ENCODE measurements around the gene DAGLA. TPM values are rescaled to one million over a fixed set of nuclear protein-coding genes. Genes with fewer than 3 reads are reported as not detected.
A peak's percentile ranks its signal among the peaks of the same experiment; 100 is the strongest.

DAGLA gene
- total RNA-seq, 2 experiments from 2014 or later = 0.52 to 0.73 TPM

DNA sequence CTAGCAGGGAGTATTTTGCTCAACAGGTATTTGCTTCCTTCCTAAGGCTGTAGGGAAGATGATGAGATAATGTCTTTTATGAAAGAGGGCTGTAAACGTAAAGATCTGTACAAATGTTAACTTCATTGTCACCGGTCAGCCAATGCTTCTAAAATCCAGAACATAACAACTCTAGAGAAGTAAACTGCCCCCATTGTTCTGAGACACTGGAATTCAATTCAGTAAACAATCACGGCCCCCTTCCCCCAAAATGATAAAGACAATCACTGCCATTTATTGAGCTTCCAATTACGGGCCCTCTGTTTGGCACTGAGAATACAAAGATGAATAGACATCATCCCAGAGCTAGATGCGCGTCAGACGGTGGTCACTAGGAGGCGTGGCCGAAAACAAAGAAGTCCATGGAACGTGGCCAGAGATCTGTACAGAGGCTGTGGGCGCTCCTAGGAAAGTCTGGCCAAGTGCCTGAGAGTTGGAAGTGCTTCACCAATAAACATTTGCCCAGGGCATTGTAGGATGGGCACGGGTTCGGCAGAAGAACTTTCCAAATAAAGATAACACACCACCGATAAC lies 111.6 kb downstream of the DAGLA start:
- Histone ChIP-seq H3K4me1 (ENCODE audit: insufficient read depth, low read length) (peaks cover 34% of the 10 kb centered on the region), H3K4me3 (ENCODE audit: low read length) (peak overlapping the region; percentile 87), H3K27me3 (ENCODE audit: control insufficient read depth in 1 of 2, insufficient read depth in 2 of 2, low read length in 2 of 2) (no peaks in the 10 kb centered on the region), H3K36me3 (ENCODE audit: insufficient read depth, low read length) (peaks cover 51% of the 10 kb centered on the region), H3K9me3 (ENCODE audit: control insufficient read depth in 1 of 2, insufficient read depth in 1 of 2, low read length in 2 of 2) (no peaks in the 10 kb centered on the region), H3K27ac (ENCODE audit: low read depth in 1 of 2, low read length in 2 of 2) (peak overlapping the region; percentile 93 to 97)
- DNase-seq = peak in 5 of 14 experiments; percentile 21 to 72 (median 57)
- H3K4me3 Mint-ChIP-seq = peak overlapping the region; percentile 94
- TF ChIP-seq, protein P1, sequence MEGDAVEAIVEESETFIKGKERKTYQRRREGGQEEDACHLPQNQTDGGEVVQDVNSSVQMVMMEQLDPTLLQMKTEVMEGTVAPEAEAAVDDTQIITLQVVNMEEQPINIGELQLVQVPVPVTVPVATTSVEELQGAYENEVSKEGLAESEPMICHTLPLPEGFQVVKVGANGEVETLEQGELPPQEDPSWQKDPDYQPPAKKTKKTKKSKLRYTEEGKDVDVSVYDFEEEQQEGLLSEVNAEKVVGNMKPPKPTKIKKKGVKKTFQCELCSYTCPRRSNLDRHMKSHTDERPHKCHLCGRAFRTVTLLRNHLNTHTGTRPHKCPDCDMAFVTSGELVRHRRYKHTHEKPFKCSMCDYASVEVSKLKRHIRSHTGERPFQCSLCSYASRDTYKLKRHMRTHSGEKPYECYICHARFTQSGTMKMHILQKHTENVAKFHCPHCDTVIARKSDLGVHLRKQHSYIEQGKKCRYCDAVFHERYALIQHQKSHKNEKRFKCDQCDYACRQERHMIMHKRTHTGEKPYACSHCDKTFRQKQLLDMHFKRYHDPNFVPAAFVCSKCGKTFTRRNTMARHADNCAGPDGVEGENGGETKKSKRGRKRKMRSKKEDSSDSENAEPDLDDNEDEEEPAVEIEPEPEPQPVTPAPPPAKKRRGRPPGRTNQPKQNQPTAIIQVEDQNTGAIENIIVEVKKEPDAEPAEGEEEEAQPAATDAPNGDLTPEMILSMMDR (IDR thresholded peaks at IDR 0.05) = no peak
- peak; percentile 10 for ATAC-seq (ENCODE audit: poor library complexity)
- H3K36me3 Mint-ChIP-seq (ENCODE audit: low read depth) = peaks cover 51% of the 10 kb centered on the region
- ChIA-PET CTCF (interaction anchor here (1.9 kb wide), 1 partner anchor 290 kb away, joined by 9 read pairs; no protein-coding TSS in a partner anchor), POLR2A (interaction anchor here (0.8 to 2.8 kb wide), 6 partner anchors 9 to 332 kb away, joined by 3 to 12 read pairs (median 4); no protein-coding TSS in a partner anchor)
- peak overlapping the region; percentile 95 for H3K27ac Mint-ChIP-seq
- intact Hi-C loops (cut with DNase I, micrococcal nuclease) = loop anchor here (1.0 to 10.0 kb wide), 4 partner anchors 173 to 873 kb away; partner anchors contain the start of genes C11orf98 (in 1 of the 2), CSKMT (in 1 of the 2), FTH1 (in 1 of the 2) and SDHAF2 (in 1 of the 2)
- peaks cover 38% of the 10 kb centered on the region for H3K4me1 Mint-ChIP-seq (ENCODE audit: low read depth)
- no peaks in the 10 kb centered on the region for H3K9me3 Mint-ChIP-seq
- H3K27me3 Mint-ChIP-seq = no peaks in the 10 kb centered on the region

DNA sequence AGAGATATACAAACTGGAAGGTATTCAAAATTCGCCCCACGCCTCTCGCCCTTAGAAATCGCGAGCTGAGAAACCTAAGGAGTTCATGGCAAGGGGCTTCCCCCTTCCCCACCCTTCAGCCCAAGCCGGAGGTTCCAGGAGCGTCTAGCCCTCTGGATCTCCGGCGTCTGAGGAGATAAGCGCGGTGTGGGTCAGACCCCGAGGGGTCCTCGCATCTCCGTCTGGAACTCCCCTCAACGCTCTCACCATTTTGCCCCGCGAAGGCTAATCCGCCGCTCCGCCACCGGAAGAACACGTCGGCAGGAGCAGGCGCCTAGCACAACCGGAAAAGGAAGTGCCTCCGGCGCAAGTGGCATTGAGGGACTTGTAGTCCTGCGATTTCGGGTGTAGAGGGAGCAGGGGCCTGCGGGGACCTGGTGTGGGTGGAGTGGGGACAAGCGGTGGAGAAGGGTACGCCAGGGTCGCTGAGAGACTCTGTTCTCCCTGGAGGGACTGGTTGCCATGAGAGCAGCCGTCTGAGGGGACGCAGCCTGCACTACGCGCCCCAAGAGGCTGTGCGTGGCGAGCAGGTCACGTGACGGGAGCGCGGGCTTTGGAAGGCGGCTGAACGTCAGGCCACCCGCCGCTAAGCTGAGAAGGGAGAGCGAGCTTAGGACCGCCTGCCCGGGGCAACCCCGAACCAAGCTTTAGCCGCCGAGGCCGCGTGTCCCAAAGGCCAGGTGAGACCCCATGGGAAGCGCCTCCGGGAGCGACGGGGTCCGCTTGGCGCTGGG lies 112.3 kb downstream of the DAGLA start, which contains the start of the genes FEN1 and TMEM258:
TSS of gene FEN1 (plus strand) at position 602 of the 773 bp plus-strand sequence. CDS start 2,451 bp downstream, outside the sequence.
TSS of gene TMEM258 (minus strand) at position 290 of the 773 bp plus-strand sequence. CDS start at position 249, 41 bp downstream.
- DNase-seq (peak; percentile 74 to 94 (median 80)), ATAC-seq (ENCODE audit: poor library complexity) (peak; percentile 88)
- Mint-ChIP-seq H3K27me3 (no peaks in the 10 kb centered on the region), H3K36me3 (ENCODE audit: low read depth) (peaks cover 50% of the 10 kb centered on the region), H3K4me1 (ENCODE audit: low read depth) (peaks cover 44% of the 10 kb centered on the region), H3K9me3 (no peaks in the 10 kb centered on the region), H3K27ac (peak within 1 kb of the TSS; percentile 95), H3K4me3 (peak within 1 kb of the TSS; percentile 94)
- H3K36me3 ChIP-seq (ENCODE audit: insufficient read depth, low read length) = peaks cover 44% of the 10 kb centered on the region
- H3K4me3 ChIP-seq (ENCODE audit: low read length) = peak within 1 kb of the TSS; percentile 87
- no peaks in the 10 kb centered on the region for H3K9me3 ChIP-seq (ENCODE audit: control insufficient read depth in 1 of 2, insufficient read depth in 1 of 2, low read length in 2 of 2)
- H3K27me3 ChIP-seq (ENCODE audit: control insufficient read depth in 1 of 2, insufficient read depth in 2 of 2, low read length in 2 of 2) = no peaks in the 10 kb centered on the region
- CTCF ChIA-PET = interaction anchor here (1.0 to 1.9 kb wide), 3 partner anchors 59 to 315 kb away, joined by 3 to 9 read pairs (median 6); no protein-coding TSS in a partner anchor
- POLR2A ChIA-PET = interaction anchor here (0.8 to 2.8 kb wide), 11 partner anchors 9 to 331 kb away, joined by 3 to 12 read pairs (median 4); partner anchors contain the start of gene FTH1
- H3K4me1 ChIP-seq (ENCODE audit: insufficient read depth, low read length) = peaks cover 34% of the 10 kb centered on the region
- peak within 1 kb of the TSS; percentile 93 to 97 for H3K27ac ChIP-seq (ENCODE audit: low read depth in 1 of 2, low read length in 2 of 2)
- TF ChIP-seq, protein P1 (IDR thresholded peaks at IDR 0.05) = no peak
- intact Hi-C loops (cut with DNase I, micrococcal nuclease) = loop anchor here (1.0 to 10.0 kb wide), 4 partner anchors 172 to 872 kb away; partner anchors contain the start of genes C11orf98 (in 1 of the 2), CSKMT (in 1 of the 2), FTH1 (in 1 of the 2) and SDHAF2 (in 1 of the 2)

All from CD4-positive, alpha-beta T cell (primary cell).